Liver (tissue), 3 donors: ENCODE measurements around the gene GALNT14.

Experiments used
- ATF3 ChIP-seq: IDR thresholded peaks from 2 replicates; pipeline ENCODE4 v1.6.1; 2016; ENCODE audit warnings: antibody characterized with exemption
- CTCF ChIP-seq: fragments of 150-350 bp; IDR thresholded peaks from 2 replicates; pipeline ENCODE4 v1.5.1; 2017; ENCODE audit warnings: improper control_type of control experiment, low read depth, low read length; ENCODE audit not compliant: missing input control
- donor health status: healthy.
- donor health status: healthy.

GRCh38 chr2:31168291-31168690, 30.1 kb upstream of the GALNT14 start:
- TF ChIP-seq CTCF (no peak), ATF3 (no peak)
